IMR-90 (cell line): ENCODE results near the gene KCNAB2. TPM values are rescaled to one million over a fixed set of nuclear protein-coding genes. Genes with fewer than 3 reads are reported as not detected.

Source experiments
- ATAC-seq: fragments of 200-7000 bp; cut with Tn5 transposase; 2 replicates; pipeline ENCODE4 v1.9.1; 2020; ENCODE audit warnings: low read depth, mild to moderate bottlenecking, moderate library complexity
- BruUV-seq: library from RNA; stranded (reverse); fragments of 400-500 nt; replicated peaks from 2 replicates; lab custom pipeline; 2021; lab: Mats Ljungman, UMichigan
- CTCF ChIA-PET: fragments of 300-600 bp; formaldehyde crosslinking; extraction: SDS; loops from one replicate; lab custom pipeline; 2021; ENCODE audit warnings: antibody characterized with exemption; lab: Yijun Ruan, JAX
- POLR2A ChIA-PET: fragments of 300-600 bp; sonication (Branson Sonifier 250); formaldehyde crosslinking; loops from one replicate; lab custom pipeline; 2022; ENCODE audit warnings: antibody characterized with exemption; ENCODE audit not compliant: unreplicated experiment; lab: Charles Lee
- DNase-seq: peaks from one replicate; pipeline ENCODE4 v3.0.0; 2013
- H2AFZ ChIP-seq: replicated peaks from 2 replicates; pipeline ENCODE3; 2013; ENCODE audit warnings: low read length, mild to moderate bottlenecking; ENCODE audit not compliant: poor library complexity
- H2AK5ac ChIP-seq: 2 replicates; pipeline ENCODE4 v1.6.1; 2013; ENCODE audit warnings: low read depth, low read length, inconsistent platforms
- H2AK9ac ChIP-seq: replicated peaks from 2 replicates; pipeline ENCODE3; 2013; ENCODE audit warnings: mild to moderate bottlenecking, low read depth, low read length, moderate library complexity; ENCODE audit not compliant: poor library complexity
- H2BK120ac ChIP-seq: 2 replicates; pipeline ENCODE4 v1.6.1; 2013; ENCODE audit warnings: low read depth, low read length, inconsistent platforms
- H2BK15ac ChIP-seq: 3 replicates; pipeline ENCODE4 v1.6.1; 2013; ENCODE audit warnings: low read depth, low read length, inconsistent platforms
- H2BK20ac ChIP-seq: 2 replicates; pipeline ENCODE4 v1.6.1; 2013; ENCODE audit warnings: low read depth, mild to moderate bottlenecking, inconsistent platforms, low read length, moderate library complexity
- H2BK5ac ChIP-seq: 2 replicates; pipeline ENCODE4 v1.6.1; 2013; ENCODE audit warnings: mild to moderate bottlenecking, low read depth, low read length, inconsistent platforms; ENCODE audit not compliant: poor library complexity, severe bottlenecking
- H3K14ac ChIP-seq: replicated peaks from 2 replicates; pipeline ENCODE4 v1.6.1; 2013; ENCODE audit warnings: low read depth, low read length, inconsistent platforms
- H3K18ac ChIP-seq: 2 replicates; pipeline ENCODE4 v1.6.1; 2013; ENCODE audit warnings: low read depth, low read length, control low read depth
- H3K23ac ChIP-seq: 2 replicates; pipeline ENCODE4 v1.6.1; 2013; ENCODE audit warnings: low read depth, low read length, inconsistent platforms
- H3K27ac ChIP-seq: 2 replicates; pipeline ENCODE4 v1.5.1; 2013; ENCODE audit warnings: mild to moderate bottlenecking, control low read depth, low read length; ENCODE audit not compliant: insufficient read depth
- H3K27me3 ChIP-seq: 2 replicates; pipeline ENCODE4 v1.6.1; 2013; ENCODE audit warnings: low read length; ENCODE audit not compliant: control insufficient read depth, insufficient read depth
- H3K36me3 ChIP-seq: 2 replicates; pipeline ENCODE4 v1.6.1; 2013; ENCODE audit warnings: low read length, mixed read lengths; ENCODE audit not compliant: control insufficient read depth, insufficient read depth
- H3K4ac ChIP-seq: 2 replicates; pipeline ENCODE4 v1.6.1; 2013; ENCODE audit warnings: low read depth, low read length, inconsistent platforms
- H3K4me1 ChIP-seq: 2 replicates; pipeline ENCODE4 v1.6.1; 2013; ENCODE audit warnings: low read length, mixed read lengths; ENCODE audit not compliant: control insufficient read depth, insufficient read depth
- H3K4me2 ChIP-seq: 2 replicates; pipeline ENCODE4 v1.6.1; 2013; ENCODE audit warnings: low read depth, mild to moderate bottlenecking, control low read depth, low read length, moderate library complexity
- H3K4me3 ChIP-seq: 2 replicates; pipeline ENCODE4 v1.5.1; 2013; ENCODE audit warnings: low read depth, mild to moderate bottlenecking, control low read depth, low read length, moderate library complexity; ENCODE audit not compliant: insufficient read depth
- H3K56ac ChIP-seq: 2 replicates; pipeline ENCODE4 v1.6.1; 2013; ENCODE audit warnings: low read length, inconsistent platforms; ENCODE audit not compliant: insufficient read depth; ENCODE audit errors: extremely low read depth
- H3K79me1 ChIP-seq, 2 experiments: 2 replicates each; pipeline ENCODE4 v1.6.1; 2013; ENCODE audit warnings: low read length in 2 of 2, inconsistent platforms in 1 of 2, low read depth in 1 of 2
- H3K9ac ChIP-seq: 2 replicates; pipeline ENCODE4 v1.6.1; 2013; ENCODE audit warnings: low read depth, low read length, control low read depth
- H3K9me1 ChIP-seq: 2 replicates; pipeline ENCODE4 v1.6.1; 2013; ENCODE audit warnings: low read length, inconsistent platforms; ENCODE audit not compliant: insufficient read depth
- H3K9me3 ChIP-seq: 2 replicates; pipeline ENCODE4 v1.6.1; 2013; ENCODE audit warnings: low read length; ENCODE audit not compliant: control insufficient read depth, insufficient read depth
- H4K20me1 ChIP-seq: 2 replicates; pipeline ENCODE4 v1.6.1; 2013; ENCODE audit warnings: low read length, inconsistent platforms; ENCODE audit not compliant: insufficient read depth
- H4K5ac ChIP-seq: 2 replicates; pipeline ENCODE4 v1.6.1; 2013; ENCODE audit warnings: mild to moderate bottlenecking, low read depth, low read length, control low read depth
- H4K8ac ChIP-seq, 2 experiments: 2 replicates each; pipeline ENCODE4 v1.6.1; 2013; ENCODE audit warnings: low read depth in 2 of 2, low read length in 2 of 2, control low read depth in 1 of 2, inconsistent platforms in 1 of 2
- H4K91ac ChIP-seq: 2 replicates; pipeline ENCODE4 v1.6.1; 2013; ENCODE audit warnings: low read depth, low read length, inconsistent platforms; ENCODE audit not compliant: insufficient read depth
- CHD1 ChIP-seq: IDR thresholded peaks from 2 replicates; pipeline ENCODE4 v1.6.1; 2012; ENCODE audit warnings: low read depth, low read length, improper control_type of control experiment
- ELK1 ChIP-seq: fragments of 150-350 bp; IDR thresholded peaks from 2 replicates; pipeline ENCODE4 v1.6.1; 2016; ENCODE audit warnings: low read depth, mild to moderate bottlenecking, low read length, moderate library complexity, borderline replicate concordance
- MAFK ChIP-seq: IDR thresholded peaks from 2 replicates; pipeline ENCODE4 v1.6.1; 2012; ENCODE audit warnings: low read depth, low read length, improper control_type of control experiment
- NFE2L2 ChIP-seq: fragments of 150-350 bp; IDR thresholded peaks from 2 replicates; pipeline ENCODE4 v1.6.1; 2016; ENCODE audit warnings: low read depth, mild to moderate bottlenecking, low read length
- RCOR1 ChIP-seq: IDR thresholded peaks from 2 replicates; pipeline ENCODE4 v1.6.1; 2012; ENCODE audit warnings: mild to moderate bottlenecking, low read length, improper control_type of control experiment; ENCODE audit not compliant: insufficient replicate concordance
- USF2 ChIP-seq: fragments of 150-350 bp; IDR thresholded peaks from 2 replicates; pipeline ENCODE4 v1.6.1; 2017; ENCODE audit warnings: mild to moderate bottlenecking, antibody characterized with exemption, low read length, low read depth
- WGBS, 2 experiments: methylation state at CpG; one replicate each; pipeline versions ENCODE4 v1.1.5 to v1.1.7; 2013; ENCODE audit warnings: missing lambda C conversion rate in 2 of 2; ENCODE audit not compliant: insufficient read length in 1 of 2; ENCODE audit errors: extremely low coverage in 2 of 2; 5-methylcytosine and 5-hydroxymethylcytosine counted together
- dilution Hi-C: fragments of 300-500 bp; cut with HindIII; formaldehyde crosslinking; loops from one replicate; pipeline ENCODE4 v1.14.3; 2018; ENCODE audit warnings: low sequenced_read_pairs; ENCODE audit not compliant: unreplicated experiment
- in situ Hi-C: fragments of 300-500 bp; cut with MboI; formaldehyde crosslinking; loops from 3 replicates; pipeline ENCODE4 v1.14.3; 2019; ENCODE audit warnings: low sequenced_read_pairs, inconsistent platforms, mixed read lengths
- intact Hi-C: fragments of 100-400 bp; cut with micrococcal nuclease; formaldehyde crosslinking; loops from 2 replicates; pipeline ENCODE4 v1.10.0; 2022
- polyA plus RNA-seq, 3 experiments: library from polyadenylated mRNA; depleted of rRNA; stranded (reverse); fragments of >200 nt; gene quantifications; 2 replicates each; pipeline ENCODE4 v1.2.3, GENCODE V29; 2012; ENCODE audit warnings: low replicate concordance in 1 of 3
- total RNA-seq: library from RNA; depleted of rRNA; stranded (reverse); fragments of >200 nt; gene quantifications from 2 replicates; pipeline ENCODE4 v1.2.3, GENCODE V29; 2012

KCNAB2 gene
- total and polyA plus RNA-seq, 2 of the 4 experiments (the other 2 are of a cell fraction) = 1.3 to 4.2 TPM

GRCh38 chr1:6137758-6138157, 92.1 kb downstream of the KCNAB2 start:
- Histone ChIP-seq H3K9me3 (0 out of 2 replicates have a peak, but pooled peaks cover 2% of the 10 kb centered on the region), H4K8ac (no peak overlapping the region), H2AFZ (no peak overlapping the region), H4K91ac (no peak overlapping the region), H3K4me1 (no peaks in the 10 kb centered on the region), H3K4me2 (no peak overlapping the region), H3K14ac (no peak overlapping the region), H2AK5ac (no peak overlapping the region), H2BK20ac (no peak overlapping the region), H2AK9ac (no peak overlapping the region), H3K23ac (no peak overlapping the region), H3K36me3 (no peaks in the 10 kb centered on the region), H4K20me1 (no peaks in the 10 kb centered on the region), H3K4me3 (no peak overlapping the region), H3K9ac (no peak overlapping the region), H3K27me3 (peaks cover 13% of the 10 kb centered on the region), H3K4ac (no peak overlapping the region), H3K18ac (no peak overlapping the region), H3K27ac (no peak overlapping the region), H4K5ac (no peak overlapping the region), H2BK15ac (no peak overlapping the region), H3K9me1 (no peaks in the 10 kb centered on the region), H2BK5ac (no peak overlapping the region), H3K79me1 (no peaks in the 10 kb centered on the region), H3K56ac (no peak overlapping the region), H2BK120ac (no peak overlapping the region)
- POLR2A ChIA-PET = no interaction called here
- ATAC-seq = no peak
- no TSS peak for BruUV-seq
- in situ Hi-C loops (no loop called here), intact Hi-C loops (no loop called here), dilution Hi-C loops (no loop called here)
- WGBS, 2 experiments = no CpG with 5 or more reads among the region's 5 CpGs
- no peak for DNase-seq
- CTCF ChIA-PET = no interaction called here
- no peak for TF ChIP-seq RCOR1
- no peak for TF ChIP-seq ELK1
- TF ChIP-seq MAFK = no peak
- TF ChIP-seq CHD1 = no peak
- TF ChIP-seq USF2 = no peak
- TF ChIP-seq NFE2L2 = no peak
